ENCODE results near the gene PCDHB11. TPM values are rescaled to one million over a fixed set of nuclear protein-coding genes. Genes with fewer than 3 reads are reported as not detected.
A peak's percentile ranks its signal among the peaks of the same experiment; 100 is the strongest.
"Not testable (repeated sequence)": the region's sequence is repeated elsewhere in the genome, so short reads cannot be mapped to it uniquely, and the experiment has no call there.

PCDHB11 gene
- 0.27 TPM for total RNA-seq

DNA sequence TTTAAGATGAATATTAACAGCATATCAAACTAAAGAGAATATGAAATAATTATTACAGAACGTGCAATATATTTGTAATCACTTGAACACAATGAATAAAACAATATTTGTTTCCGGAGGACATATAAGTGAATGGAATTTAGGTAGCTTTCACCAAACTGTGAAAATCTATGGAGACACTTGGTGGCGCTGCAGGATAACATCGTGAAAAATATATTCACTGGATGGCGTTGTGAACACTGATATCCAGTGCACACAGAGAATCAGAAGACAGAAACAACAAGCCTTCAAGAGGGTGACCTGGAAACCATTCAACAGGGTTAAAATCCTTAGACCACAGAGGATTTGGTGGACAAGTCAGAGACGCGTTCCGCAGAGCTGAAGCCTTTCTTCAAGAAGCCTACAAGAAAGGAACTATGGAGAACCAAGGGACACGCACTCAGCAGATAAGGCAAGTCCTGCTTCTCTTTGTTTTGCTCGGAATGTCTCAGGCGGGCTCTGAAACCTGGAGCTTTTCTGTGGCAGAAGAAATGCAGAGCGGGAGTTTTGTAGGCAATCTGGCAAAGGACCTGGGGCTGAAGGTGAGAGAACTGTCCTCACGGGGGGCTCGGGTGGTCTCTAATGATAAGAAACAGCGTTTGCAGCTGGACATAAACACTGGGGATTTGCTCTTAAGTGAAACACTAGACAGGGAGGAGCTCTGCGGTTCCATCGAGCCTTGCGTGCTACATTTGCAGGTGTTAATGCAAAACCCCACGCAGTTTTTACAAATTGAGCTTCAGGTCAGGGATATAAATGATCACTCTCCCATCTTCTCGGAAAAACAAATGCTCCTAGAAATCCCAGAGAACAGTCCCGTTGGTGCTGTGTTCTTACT, at the start of gene PCDHB11:
Gene PCDHB11, plus strand, starts transcription at position 269 of the 877 bp plus-strand sequence. Its CDS starts 148 bp downstream, at position 417.
- DNase-seq (ENCODE audit: low read depth in 2 of 3, low spot score in 2 of 3): peak in 1 of 3 donors; percentile 16

- peak in 1 of 3 donors; percentile 1 for DNase-seq (ENCODE audit: low read depth in 2 of 3, low spot score in 2 of 3)
Measured at GRCh38 chr5:141149812-141150211, 49.6 kb upstream of the PCDHB11 start, which contains the start of gene PCDHB6. Gene PCDHB6, plus strand, starts transcription at chr5:141150057. Its CDS starts 201 bp downstream, at chr5:141150258.

- DNase-seq (ENCODE audit: low read depth in 2 of 3, low spot score in 2 of 3): no peak
Measured at GRCh38 chr5:141150224-141150992, 49.0 kb upstream of the PCDHB11 start.

DNA sequence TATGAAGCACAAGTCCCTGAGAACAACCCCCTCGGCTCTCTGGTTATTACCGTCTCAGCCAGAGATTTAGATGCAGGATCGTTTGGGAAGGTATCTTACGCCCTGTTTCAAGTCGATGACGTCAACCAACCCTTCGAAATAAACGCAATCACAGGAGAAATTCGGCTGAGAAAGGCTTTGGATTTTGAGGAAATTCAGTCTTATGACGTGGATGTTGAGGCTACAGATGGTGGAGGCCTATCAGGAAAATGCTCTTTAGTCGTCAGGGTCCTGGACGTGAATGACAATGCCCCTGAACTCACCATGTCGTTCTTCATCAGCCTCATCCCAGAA, 48.5 kb upstream of the PCDHB11 start:
- no peak for DNase-seq (ENCODE audit: low read depth in 2 of 3, low spot score in 2 of 3)

DNA sequence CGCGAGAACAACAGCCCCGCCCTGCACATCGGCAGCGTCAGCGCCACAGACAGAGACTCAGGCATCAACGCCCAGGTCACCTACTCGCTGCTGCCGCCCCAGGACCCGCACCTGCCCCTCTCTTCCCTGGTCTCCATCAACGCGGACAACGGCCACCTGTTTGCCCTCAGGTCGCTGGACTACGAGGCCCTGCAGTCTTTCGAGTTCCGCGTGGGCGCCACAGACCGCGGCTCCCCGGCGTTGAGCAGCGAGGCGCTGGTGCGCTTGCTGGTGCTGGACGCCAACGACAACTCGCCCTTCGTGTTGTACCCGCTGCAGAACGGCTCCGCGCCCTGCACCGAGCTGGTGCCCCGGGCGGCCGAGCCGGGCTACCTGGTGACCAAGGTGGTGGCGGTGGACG, 47.8 kb upstream of the PCDHB11 start:
- not testable (repeated sequence) for DNase-seq (ENCODE audit: low read depth in 2 of 3, low spot score in 2 of 3)

DNA sequence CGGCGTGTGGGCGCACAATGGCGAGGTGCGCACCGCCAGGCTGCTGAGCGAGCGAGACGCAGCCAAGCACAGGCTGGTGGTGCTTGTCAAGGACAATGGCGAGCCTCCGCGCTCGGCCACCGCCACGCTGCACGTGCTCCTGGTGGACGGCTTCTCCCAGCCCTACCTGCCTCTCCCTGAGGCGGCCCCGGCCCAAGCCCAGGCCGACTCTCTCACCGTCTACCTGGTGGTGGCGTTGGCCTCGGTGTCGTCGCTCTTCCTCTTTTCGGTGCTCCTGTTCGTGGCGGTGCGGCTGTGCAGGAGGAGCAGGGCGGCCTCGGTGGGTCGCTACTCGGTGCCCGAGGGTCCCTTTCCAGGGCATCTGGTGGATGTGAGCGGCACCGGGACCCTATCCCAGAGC, 47.3 kb upstream of the PCDHB11 start:
- not testable (repeated sequence) for DNase-seq (ENCODE audit: low read depth in 2 of 3, low spot score in 2 of 3)

DNA sequence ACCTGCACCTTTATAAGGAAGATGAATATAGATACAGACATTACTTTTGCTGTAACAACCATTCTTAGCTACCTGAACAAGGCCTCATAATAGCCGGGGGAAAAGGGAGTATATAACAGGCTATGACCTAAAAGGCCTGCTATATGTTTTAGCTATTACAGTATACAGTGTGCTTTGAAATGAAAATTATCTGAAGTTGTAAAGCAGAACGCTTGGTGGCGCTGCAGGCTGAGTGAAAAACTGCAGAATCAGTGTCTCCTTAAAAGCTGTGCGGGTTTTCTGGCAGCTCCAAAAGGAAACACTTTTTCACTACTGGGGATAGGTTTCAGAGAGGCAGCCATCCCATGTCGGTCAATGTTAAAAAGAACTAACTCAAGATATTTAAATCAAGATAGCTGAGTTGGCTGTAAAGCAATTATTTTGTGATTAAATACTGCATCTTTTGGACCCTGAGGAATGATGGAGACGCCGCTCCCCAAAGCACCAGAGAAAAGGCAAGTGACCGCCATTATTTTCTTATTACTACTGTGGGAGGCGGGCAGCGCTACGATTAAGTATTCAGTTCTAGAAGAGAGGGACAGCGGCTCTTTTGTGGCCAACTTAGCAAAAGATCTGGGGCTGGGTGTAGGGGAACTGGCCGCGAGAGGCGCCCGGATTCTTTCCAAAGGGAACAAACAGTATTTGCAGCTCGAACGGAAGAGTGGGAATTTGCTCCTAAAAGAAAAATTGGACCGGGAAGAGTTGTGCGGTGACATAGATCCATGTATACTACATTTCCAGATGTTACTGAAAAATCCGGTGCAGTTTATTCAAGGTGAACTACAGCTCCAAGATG, 43.7 kb upstream of the PCDHB11 start:
- no peak for DNase-seq (ENCODE audit: low read depth in 2 of 3, low spot score in 2 of 3)

DNA sequence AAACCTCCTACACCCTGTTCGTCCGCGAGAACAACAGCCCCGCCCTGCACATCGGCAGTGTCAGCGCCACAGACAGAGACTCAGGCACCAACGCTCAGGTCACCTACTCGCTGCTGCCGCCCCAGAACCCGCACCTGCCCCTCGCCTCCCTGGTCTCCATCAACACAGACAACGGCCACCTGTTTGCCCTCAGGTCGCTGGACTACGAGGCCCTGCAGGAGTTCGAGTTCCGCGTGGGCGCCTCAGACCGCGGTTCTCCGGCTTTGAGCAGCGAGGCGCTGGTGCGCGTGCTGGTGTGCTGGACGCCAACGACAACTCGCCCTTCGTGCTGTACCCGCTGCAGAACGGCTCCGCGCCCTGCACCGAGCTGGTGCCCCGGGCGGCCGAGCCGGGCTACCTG, 42.1 kb upstream of the PCDHB11 start:
- not testable (repeated sequence) for DNase-seq (ENCODE audit: low read depth in 2 of 3, low spot score in 2 of 3)

DNA sequence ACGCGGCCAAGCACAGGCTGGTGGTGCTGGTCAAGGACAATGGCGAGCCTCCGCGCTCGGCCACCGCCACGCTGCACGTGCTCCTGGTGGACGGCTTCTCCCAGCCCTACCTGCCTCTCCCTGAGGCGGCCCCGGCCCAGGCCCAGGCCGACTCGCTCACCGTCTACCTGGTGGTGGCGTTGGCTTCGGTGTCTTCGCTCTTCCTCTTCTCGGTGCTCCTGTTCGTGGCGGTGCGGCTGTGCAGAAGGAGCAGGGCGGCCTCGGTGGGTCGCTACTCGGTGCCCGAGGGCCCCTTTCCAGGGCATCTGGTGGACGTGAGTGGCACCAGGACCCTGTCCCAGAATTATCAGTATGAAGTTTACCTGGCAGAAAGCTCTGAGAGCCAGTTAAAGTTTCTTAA, 41.5 kb upstream of the PCDHB11 start:
- not testable (repeated sequence) for DNase-seq (ENCODE audit: low read depth in 2 of 3, low spot score in 2 of 3)

- DNase-seq (ENCODE audit: low read depth in 2 of 3, low spot score in 2 of 3): peak in 1 of 3 donors; percentile 39
Measured at GRCh38 chr5:141172381-141173204, 26.8 kb upstream of the PCDHB11 start, which contains the start of gene PCDHB7. Gene PCDHB7, plus strand, starts transcription at chr5:141172644. Its CDS starts 192 bp downstream, at chr5:141172836.

DNA sequence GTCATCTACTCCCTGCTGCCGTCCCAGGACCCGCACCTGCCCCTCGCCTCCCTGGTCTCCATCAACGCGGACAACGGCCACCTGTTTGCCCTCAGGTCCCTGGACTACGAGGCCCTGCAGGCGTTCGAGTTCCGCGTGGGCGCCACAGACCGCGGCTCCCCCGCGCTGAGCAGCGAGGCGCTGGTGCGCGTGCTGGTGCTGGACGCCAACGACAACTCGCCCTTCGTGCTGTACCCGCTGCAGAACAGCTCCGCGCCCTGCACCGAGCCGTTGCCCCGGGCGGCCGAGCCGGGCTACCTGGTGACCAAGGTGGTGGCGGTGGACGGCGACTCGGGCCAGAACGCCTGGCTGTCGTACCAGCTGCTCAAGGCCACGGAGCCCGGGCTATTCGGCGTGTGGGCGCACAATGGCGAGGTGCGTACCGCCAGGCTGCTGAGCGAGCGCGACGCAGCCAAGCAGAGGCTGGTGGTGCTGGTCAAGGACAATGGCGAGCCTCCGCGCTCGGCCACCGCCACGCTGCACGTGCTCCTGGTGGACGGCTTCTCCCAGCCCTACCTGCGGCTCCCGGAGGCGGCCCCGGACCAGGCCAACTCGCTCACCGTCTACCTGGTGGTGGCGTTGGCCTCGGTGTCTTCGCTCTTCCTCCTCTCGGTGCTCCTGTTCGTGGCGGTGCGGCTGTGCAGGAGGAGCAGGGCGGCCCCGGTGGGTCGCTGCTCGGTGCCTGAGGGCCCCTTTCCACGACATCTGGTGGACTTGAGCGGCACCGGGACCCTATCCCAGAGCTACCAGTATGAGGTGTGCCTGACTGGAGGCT, 24.9 kb upstream of the PCDHB11 start:
- DNase-seq (ENCODE audit: low read depth in 2 of 3, low spot score in 2 of 3): not testable (repeated sequence)

DNA sequence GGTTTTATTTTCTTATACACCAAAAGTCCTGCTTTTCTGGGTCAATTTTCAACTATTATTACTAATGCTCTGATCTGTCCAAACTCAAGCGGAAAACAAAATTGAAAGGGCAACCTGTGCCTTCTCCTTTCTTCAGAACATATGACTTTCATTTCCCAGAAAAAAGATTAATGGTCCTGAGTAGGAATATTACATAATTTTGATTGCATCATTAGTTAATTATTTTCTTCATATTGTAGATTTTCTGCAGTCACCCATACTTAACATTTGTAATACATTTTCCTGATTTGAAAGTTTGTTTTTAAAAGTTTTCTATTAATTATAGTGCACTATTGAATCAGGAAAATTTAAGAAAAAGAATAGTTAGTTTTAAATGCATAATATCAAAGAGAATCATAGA, 23.5 kb upstream of the PCDHB11 start:
- no peak for DNase-seq (ENCODE audit: low read depth in 2 of 3, low spot score in 2 of 3)

GRCh38 chr5:141177577-141178191, 21.7 kb upstream of the PCDHB11 start, which contains the start of gene PCDHB8:
Gene PCDHB8, plus strand, starts transcription at chr5:141177790. Its CDS starts 245 bp downstream, at chr5:141178035.
- DNase-seq (ENCODE audit: low read depth in 2 of 3, low spot score in 2 of 3): not testable (repeated sequence)

DNA sequence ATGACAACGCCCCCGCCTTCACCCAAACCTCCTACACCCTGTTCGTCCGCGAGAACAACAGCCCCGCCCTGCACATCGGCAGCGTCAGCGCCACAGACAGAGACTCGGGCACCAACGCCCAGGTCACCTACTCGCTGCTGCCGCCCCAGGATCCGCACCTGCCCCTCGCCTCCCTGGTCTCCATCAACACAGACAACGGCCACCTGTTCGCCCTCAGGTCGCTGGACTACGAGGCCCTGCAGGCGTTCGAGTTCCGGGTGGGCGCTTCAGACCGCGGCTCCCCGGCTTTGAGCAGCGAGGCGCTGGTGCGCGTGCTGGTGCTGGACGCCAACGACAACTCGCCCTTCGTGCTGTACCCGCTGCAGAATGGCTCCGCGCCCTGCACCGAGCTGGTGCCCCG, 20.1 kb upstream of the PCDHB11 start:
- DNase-seq (ENCODE audit: low read depth in 2 of 3, low spot score in 2 of 3): not testable (repeated sequence)

GRCh38 chr5:141179876-141180275, 19.6 kb upstream of the PCDHB11 start:
- DNase-seq (ENCODE audit: low read depth in 2 of 3, low spot score in 2 of 3): not testable (repeated sequence)

DNA sequence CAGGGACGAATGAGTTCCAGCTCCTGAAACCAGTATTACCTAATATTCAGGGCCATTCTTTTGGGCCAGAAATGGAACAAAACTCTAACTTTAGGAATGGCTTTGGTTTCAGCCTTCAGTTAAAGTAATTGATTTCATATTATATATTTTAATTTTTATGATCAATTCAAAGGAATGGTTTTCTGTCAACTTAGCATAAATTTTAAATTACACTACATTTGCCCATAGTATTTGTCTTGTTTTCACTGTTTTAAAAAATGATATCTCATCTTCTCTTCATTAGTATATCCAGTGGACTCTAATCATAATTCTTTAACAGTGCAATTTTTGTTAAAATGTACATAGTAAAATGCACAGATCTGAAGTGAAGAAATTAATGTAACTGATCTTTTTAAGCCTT, 19.1 kb upstream of the PCDHB11 start:
- no peak for DNase-seq (ENCODE audit: low read depth in 2 of 3, low spot score in 2 of 3)

DNA sequence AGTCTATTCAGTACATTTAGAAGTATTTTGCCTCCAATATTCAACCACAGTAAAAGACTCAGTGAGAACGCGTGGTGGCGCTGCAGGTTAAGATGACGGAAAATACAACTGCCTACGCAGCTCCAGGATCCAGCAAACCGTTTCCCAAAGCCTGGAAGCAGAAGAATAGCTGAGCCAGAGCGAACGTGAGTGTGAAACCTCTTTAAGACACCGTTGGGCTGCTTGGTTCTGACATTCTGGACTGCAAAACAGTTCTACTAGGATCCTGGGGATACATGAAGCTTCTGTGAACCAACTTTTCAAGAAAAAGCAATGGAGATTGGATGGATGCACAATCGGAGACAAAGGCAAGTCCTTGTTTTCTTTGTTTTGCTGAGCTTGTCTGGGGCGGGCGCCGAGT, 17.2 kb upstream of the PCDHB11 start, which contains the start of gene PCDHB16:
Gene PCDHB16, plus strand, starts transcription at position 140 of the 400 bp plus-strand sequence. Its CDS starts 173 bp downstream, at position 313.
- DNase-seq (ENCODE audit: low read depth in 2 of 3, low spot score in 2 of 3): no peak

Data from hematopoietic multipotent progenitor cell (in vitro differentiated cells).